NCI-H1092 (cell line): Measurements from ENCODE around the gene DIPK1C.

Experiments
- DNase-seq: peaks from one replicate; lab custom pipeline; 2025; lab: John Stamatoyannopoulos, UW

The DIPK1C gene

DNA sequence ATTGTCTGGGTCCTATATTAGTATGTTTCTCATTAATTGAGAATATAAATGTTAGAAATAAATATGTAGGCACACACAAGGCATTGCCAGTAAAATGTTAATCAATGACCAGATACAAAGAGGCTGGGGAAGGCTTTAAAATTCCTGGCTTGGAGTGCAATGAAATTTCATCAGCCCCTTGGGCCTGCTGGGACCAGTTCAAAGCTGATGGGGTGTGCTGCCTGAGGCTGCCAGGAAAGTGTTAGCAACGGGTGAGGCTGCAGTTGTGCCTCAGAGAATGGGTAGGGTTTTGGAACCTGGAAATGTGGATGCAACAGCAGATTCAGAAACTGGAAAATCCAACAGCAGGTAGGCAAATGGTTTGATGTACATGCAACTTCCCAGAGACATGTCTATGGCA, 68.9 kb downstream of the DIPK1C start:
- no peak for DNase-seq

DNA sequence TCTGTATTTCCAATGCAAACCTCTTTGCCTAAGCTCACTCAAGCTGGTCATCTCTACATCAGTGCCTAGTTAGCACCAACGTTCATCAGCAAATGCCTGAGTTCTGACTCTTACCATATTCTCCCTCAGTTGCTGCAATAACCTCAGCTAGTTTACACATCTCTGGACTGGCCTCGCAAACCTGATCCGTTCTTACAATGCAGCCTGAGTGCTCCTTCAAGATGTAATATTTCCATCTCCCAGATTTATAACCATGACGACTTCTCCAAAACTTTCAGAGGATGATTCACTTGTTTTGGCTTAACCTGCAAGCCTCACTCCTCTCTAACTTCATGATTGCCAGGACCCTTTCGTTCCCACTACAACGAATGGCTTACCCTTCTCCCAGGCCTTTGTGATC, 69.7 kb downstream of the DIPK1C start:
- no peak for DNase-seq
